Hepatocyte (in vitro differentiated cells): ENCODE results near the gene B3GALNT2.
"Not testable (repeated sequence)": the region's sequence is repeated elsewhere in the genome, so short reads cannot be mapped to it uniquely, and the experiment has no call there.

Experiments
- CTCF ChIP-seq: fragments of 200-600 bp; sonication (generic); IDR thresholded peaks from 2 replicates; pipeline ENCODE4 v1.5.1; 2016; ENCODE audit warnings: antibody characterized with exemption, mild to moderate bottlenecking; ENCODE audit not compliant: poor library complexity
- EZH2 ChIP-seq: fragments of 200-600 bp; sonication (generic); IDR thresholded peaks from 2 replicates; pipeline ENCODE4 v1.6.1; 2016; ENCODE audit warnings: antibody characterized with exemption, mild to moderate bottlenecking, borderline replicate concordance

- TF ChIP-seq CTCF, EZH2: not testable (repeated sequence)
Observed at GRCh38 chr1:235457856-235458255, 46.4 kb downstream of the B3GALNT2 start.
